Measurements from ENCODE around the gene CAPN1. TPM values are rescaled to one million over a fixed set of nuclear protein-coding genes. Genes with fewer than 3 reads are reported as not detected.

CAPN1 gene
- total and polyA plus RNA-seq, 2 of the 4 experiments (the other 2 are of a cell fraction), result 110 to 182 TPM

- WGBS, 2 experiments (ENCODE audit: extremely low coverage in 2 of 2, insufficient read length in 1 of 2), result no CpG with 5 or more reads among the region's 17 CpGs
- no peak overlapping the region for H4K8ac ChIP-seq (ENCODE audit: low read depth in 2 of 2, low read length in 2 of 2)
- H3K4me2 ChIP-seq (ENCODE audit: low read depth, low read length), result no peak overlapping the region
- no peaks in the 10 kb centered on the region for H3K4me1 ChIP-seq (ENCODE audit: control insufficient read depth, insufficient read depth, low read length)
- H2AFZ ChIP-seq (replicated peaks; ENCODE audit: low read length, poor library complexity), result no peak overlapping the region
- peaks cover 70% of the 10 kb centered on the region for H3K36me3 ChIP-seq (ENCODE audit: control insufficient read depth, insufficient read depth, low read length)
- H3K9me3 ChIP-seq (ENCODE audit: control insufficient read depth, insufficient read depth, low read length), result no peaks in the 10 kb centered on the region
- no peak overlapping the region for H4K91ac ChIP-seq (ENCODE audit: insufficient read depth, low read depth, low read length)
- no peak overlapping the region for H3K27ac ChIP-seq (ENCODE audit: insufficient read depth, low read length)
- no peak overlapping the region for H3K4me3 ChIP-seq (ENCODE audit: insufficient read depth, low read depth, low read length)
- no peak overlapping the region for H3K18ac ChIP-seq (ENCODE audit: low read depth, low read length)
- H2AK9ac ChIP-seq (replicated peaks; ENCODE audit: low read depth, low read length, poor library complexity), result no peak overlapping the region
- no peak overlapping the region for H2BK15ac ChIP-seq (ENCODE audit: low read depth, low read length)
- ChIA-PET CTCF (no interaction called here), POLR2A (ENCODE audit: unreplicated experiment) (no interaction called here)
- H3K9ac ChIP-seq (ENCODE audit: low read depth, low read length), result no peak overlapping the region
- H3K14ac ChIP-seq (replicated peaks; ENCODE audit: low read depth, low read length), result no peak overlapping the region
- ATAC-seq (ENCODE audit: low read depth), result no peak
- intact Hi-C loops (cut with micrococcal nuclease) (no loop called here), in situ Hi-C loops (cut with MboI; ENCODE audit: low sequenced_read_pairs) (no loop called here), dilution Hi-C loops (cut with HindIII; ENCODE audit: low sequenced_read_pairs, unreplicated experiment) (no loop called here)
- no peak for DNase-seq
- H4K20me1 ChIP-seq (ENCODE audit: insufficient read depth, low read length), result peaks cover 11% of the 10 kb centered on the region; the same call in 1 of the 2 replicates
- no peak overlapping the region for H3K56ac ChIP-seq (ENCODE audit: extremely low read depth, insufficient read depth, low read length)
- no TSS peak for BruUV-seq (replicated peaks)
- H2AK5ac ChIP-seq (ENCODE audit: low read depth, low read length), result no peak overlapping the region
- H3K79me1 ChIP-seq (ENCODE audit: low read depth in 1 of 2, low read length in 2 of 2), result 0 out of 4 replicates have a peak, but pooled peaks cover 0 to 7% of the 10 kb centered on the region in 2 experiments
- H2BK5ac ChIP-seq (ENCODE audit: low read depth, low read length, poor library complexity, severe bottlenecking), result no peak overlapping the region
- no peak overlapping the region for H2BK20ac ChIP-seq (ENCODE audit: low read depth, low read length)
- H3K27me3 ChIP-seq (ENCODE audit: control insufficient read depth, insufficient read depth, low read length), result no peaks in the 10 kb centered on the region
- TF ChIP-seq POLR2A (IDR thresholded peaks at IDR 0.05; ENCODE audit: low read depth, low read length) (no peak), BHLHE40 (IDR thresholded peaks at IDR 0.05; ENCODE audit: low read depth, low read length) (no peak), RFX5 (IDR thresholded peaks at IDR 0.05; ENCODE audit: low read depth, low read length) (no peak), MXI1 (IDR thresholded peaks at IDR 0.05; ENCODE audit: borderline replicate concordance, low read depth, low read length) (no peak), MAFK (IDR thresholded peaks at IDR 0.05; ENCODE audit: low read depth, low read length) (no peak), CEBPB (IDR thresholded peaks at IDR 0.05; ENCODE audit: low read depth, low read length) (no peak), CHD1 (IDR thresholded peaks at IDR 0.05; ENCODE audit: low read depth, low read length) (no peak), FOS (IDR thresholded peaks at IDR 0.05; ENCODE audit: low read depth, low read length) (no peak)
- TF ChIP-seq, protein P1, sequence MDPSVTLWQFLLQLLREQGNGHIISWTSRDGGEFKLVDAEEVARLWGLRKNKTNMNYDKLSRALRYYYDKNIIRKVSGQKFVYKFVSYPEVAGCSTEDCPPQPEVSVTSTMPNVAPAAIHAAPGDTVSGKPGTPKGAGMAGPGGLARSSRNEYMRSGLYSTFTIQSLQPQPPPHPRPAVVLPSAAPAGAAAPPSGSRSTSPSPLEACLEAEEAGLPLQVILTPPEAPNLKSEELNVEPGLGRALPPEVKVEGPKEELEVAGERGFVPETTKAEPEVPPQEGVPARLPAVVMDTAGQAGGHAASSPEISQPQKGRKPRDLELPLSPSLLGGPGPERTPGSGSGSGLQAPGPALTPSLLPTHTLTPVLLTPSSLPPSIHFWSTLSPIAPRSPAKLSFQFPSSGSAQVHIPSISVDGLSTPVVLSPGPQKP (IDR thresholded peaks at IDR 0.05; ENCODE audit: borderline replicate concordance, low read depth, low read length), result no peak
- H3K4ac ChIP-seq (ENCODE audit: low read depth, low read length), result no peak overlapping the region
- H4K5ac ChIP-seq (ENCODE audit: low read depth, low read length), result no peak overlapping the region
- no peak overlapping the region for H3K23ac ChIP-seq (ENCODE audit: low read depth, low read length)
- H3K9me1 ChIP-seq (ENCODE audit: insufficient read depth, low read length), result no peaks in the 10 kb centered on the region
- no peak overlapping the region for H2BK120ac ChIP-seq (ENCODE audit: low read depth, low read length)
These were observed 24.7 kb downstream of the CAPN1 start for GRCh38 chr11:65206441-65206841.
